OCI-LY1 (cell line): ENCODE data around the gene CTCF.

Source experiments
- H2AFZ ChIP-seq: fragments of 200-600 bp; sonication (generic), shearing (Covaris generic); 2 replicates; pipeline ENCODE4 v1.6.0; 2014; ENCODE audit warnings: antibody characterized with exemption, mild to moderate bottlenecking, low read length
- H3F3A ChIP-seq: fragments of 200-600 bp; sonication (generic), shearing (Covaris generic); 2 replicates; pipeline ENCODE4 v1.6.0; 2014; ENCODE audit warnings: mild to moderate bottlenecking, antibody characterized with exemption, low read length, moderate library complexity; ENCODE audit not compliant: insufficient read depth
- H3K27ac ChIP-seq: fragments of 200-600 bp; sonication (generic); 2 replicates; pipeline ENCODE4 v1.5.1; 2014; ENCODE audit warnings: low read length, mixed run types, mild to moderate bottlenecking, low read depth; ENCODE audit not compliant: poor library complexity, severe bottlenecking
- H3K27me3 ChIP-seq: fragments of 200-600 bp; sonication (generic); 2 replicates; pipeline ENCODE4 v1.6.0; 2014; ENCODE audit warnings: antibody characterized with exemption, mild to moderate bottlenecking, low read length, moderate library complexity; ENCODE audit not compliant: insufficient read depth
- H3K36me3 ChIP-seq: fragments of 200-600 bp; sonication (generic); 2 replicates; pipeline ENCODE4 v1.6.1; 2014; ENCODE audit warnings: mild to moderate bottlenecking, antibody characterized with exemption, low read length, moderate library complexity, mixed read lengths; ENCODE audit not compliant: insufficient read depth
- H3K4me1 ChIP-seq: fragments of 200-600 bp; sonication (generic); 2 replicates; pipeline ENCODE4 v1.5.1; 2014; ENCODE audit warnings: mild to moderate bottlenecking, low read length, moderate library complexity; ENCODE audit not compliant: insufficient read depth, severe bottlenecking
- H3K4me2 ChIP-seq: fragments of 200-600 bp; sonication (generic), shearing (Covaris generic); 2 replicates; pipeline ENCODE4 v1.6.1; 2014; ENCODE audit warnings: low read length
- H3K4me3 ChIP-seq: fragments of 200-600 bp; sonication (generic); 2 replicates; pipeline ENCODE4 v1.5.1; 2014; ENCODE audit warnings: low read length, low read depth, mild to moderate bottlenecking, mixed read lengths; ENCODE audit not compliant: poor library complexity, severe bottlenecking
- H3K79me2 ChIP-seq: fragments of 200-600 bp; shearing (Covaris generic); 2 replicates; pipeline ENCODE4 v1.6.1; 2016; ENCODE audit warnings: mixed run types, low read length, mixed read lengths; ENCODE audit not compliant: insufficient read depth
- H3K9ac ChIP-seq: fragments of 200-600 bp; sonication (generic), shearing (Covaris generic); 2 replicates; pipeline ENCODE4 v1.6.1; 2014; ENCODE audit warnings: mild to moderate bottlenecking, low read length, mixed read lengths
- H3K9me2 ChIP-seq: fragments of 200-600 bp; sonication (generic), shearing (Covaris generic); 2 replicates; pipeline ENCODE4 v1.6.1; 2014; ENCODE audit warnings: low read depth, mild to moderate bottlenecking, low read length, mixed read lengths
- H3K9me3 ChIP-seq: fragments of 200-600 bp; shearing (Covaris generic); 2 replicates; pipeline ENCODE4 v1.6.1; 2014; ENCODE audit warnings: low read length, mixed read lengths
- H4K20me1 ChIP-seq: fragments of 200-600 bp; sonication (generic), shearing (Covaris generic); 2 replicates; pipeline ENCODE4 v1.6.0; 2016; ENCODE audit warnings: mild to moderate bottlenecking, low read length; ENCODE audit not compliant: insufficient read depth
- CTCF ChIP-seq: fragments of 200-600 bp; sonication (generic), shearing (Covaris generic); IDR thresholded peaks from 2 replicates; pipeline ENCODE4 v1.5.1; 2017; ENCODE audit warnings: mild to moderate bottlenecking, antibody characterized with exemption, low read length, moderate library complexity, mixed read lengths
- EZH2 ChIP-seq: fragments of 200-600 bp; sonication (generic), shearing (Covaris generic); IDR thresholded peaks from 2 replicates; pipeline ENCODE4 v1.8.0; 2017; ENCODE audit warnings: borderline replicate concordance, mixed run types, mild to moderate bottlenecking, antibody characterized with exemption, low read length, moderate library complexity, mixed read lengths

Gene CTCF

GRCh38 chr16:67571464-67571863 is 9.1 kb downstream of the CTCF start:
- Histone ChIP-seq H3F3A (no peaks in the 10 kb centered on the region), H3K9me2 (no peaks in the 10 kb centered on the region), H2AFZ (no peak overlapping the region), H4K20me1 (no peaks in the 10 kb centered on the region), H3K4me3 (no peak overlapping the region), H3K4me2 (no peak overlapping the region), H3K9me3 (no peaks in the 10 kb centered on the region), H3K27me3 (no peaks in the 10 kb centered on the region), H3K79me2 (peaks cover 74% of the 10 kb centered on the region), H3K36me3 (peaks cover 55% of the 10 kb centered on the region), H3K4me1 (peaks cover 13% of the 10 kb centered on the region), H3K27ac (no peak overlapping the region), H3K9ac (no peak overlapping the region)
- no peak for TF ChIP-seq EZH2
- TF ChIP-seq CTCF = no peak

DNA sequence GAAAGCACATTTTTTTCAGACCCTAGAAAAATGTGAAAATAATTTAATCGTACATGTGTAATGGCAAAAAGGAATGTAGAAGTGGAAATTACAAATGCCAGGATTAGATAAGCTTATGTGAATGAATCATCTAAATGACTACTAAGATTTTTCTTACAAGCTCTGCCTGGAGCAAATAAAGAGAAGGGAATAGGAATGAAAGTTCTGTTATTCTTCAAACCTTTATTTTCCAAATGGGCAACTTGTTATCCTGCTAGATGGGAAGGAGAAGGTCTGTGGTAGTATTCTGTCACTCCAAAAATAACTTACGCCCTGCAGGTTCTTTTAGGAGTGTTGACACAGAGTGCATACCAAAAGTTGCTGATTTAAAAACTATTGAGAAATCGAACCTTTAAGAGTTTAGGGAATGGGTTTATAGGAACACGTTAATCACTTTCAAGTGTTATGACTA is 9.7 kb downstream of the CTCF start:
- H3K9me3 ChIP-seq = no peaks in the 10 kb centered on the region
- H3K27ac ChIP-seq = no peak overlapping the region
- H3K4me3 ChIP-seq = no peak overlapping the region
- H2AFZ ChIP-seq = no peak overlapping the region
- no peaks in the 10 kb centered on the region for H3K27me3 ChIP-seq
- H3K36me3 ChIP-seq = peaks cover 61% of the 10 kb centered on the region
- no peaks in the 10 kb centered on the region for H3F3A ChIP-seq
- TF ChIP-seq CTCF (no peak), EZH2 (no peak)
- no peak overlapping the region for H3K4me2 ChIP-seq
- H3K9ac ChIP-seq = no peak overlapping the region
- no peaks in the 10 kb centered on the region for H4K20me1 ChIP-seq
- peaks cover 7% of the 10 kb centered on the region for H3K4me1 ChIP-seq
- H3K9me2 ChIP-seq = no peaks in the 10 kb centered on the region
- peaks cover 74% of the 10 kb centered on the region for H3K79me2 ChIP-seq

- TF ChIP-seq CTCF (no peak), EZH2 (no peak)
- Histone ChIP-seq H3K36me3 (peaks cover 65% of the 10 kb centered on the region), H4K20me1 (no peaks in the 10 kb centered on the region), H3K9me2 (no peaks in the 10 kb centered on the region), H3K4me3 (no peak overlapping the region), H2AFZ (no peak overlapping the region), H3K4me1 (peaks cover 2% of the 10 kb centered on the region), H3K4me2 (no peak overlapping the region), H3K9me3 (no peaks in the 10 kb centered on the region), H3F3A (0 out of 2 replicates have a peak, but pooled peaks cover 4% of the 10 kb centered on the region), H3K27me3 (no peaks in the 10 kb centered on the region), H3K27ac (no peak overlapping the region), H3K9ac (no peak overlapping the region), H3K79me2 (peaks cover 79% of the 10 kb centered on the region)
Observed at GRCh38 chr16:67579686-67580085, 17.4 kb downstream of the CTCF start.
